GM18508 (cell line): Measurements from ENCODE around the gene DSC1.

Source experiments
- ATAC-seq: cut with Tn5 transposase; IDR thresholded peaks from one replicate; pipeline ENCODE4 v1.9.1; 2021; ENCODE audit warnings: moderate number of reproducible peaks; ENCODE audit not compliant: insufficient read depth, unreplicated experiment

DSC1 gene

GRCh38 chr18:31112804-31113203 lies 49.9 kb downstream of the DSC1 start:
- no peak for ATAC-seq

- ATAC-seq: no peak
These were observed 56.9 kb downstream of the DSC1 start for GRCh38 chr18:31105733-31106132.

GRCh38 chr18:31104444-31104843 lies 58.2 kb downstream of the DSC1 start:
- ATAC-seq: no peak

GRCh38 chr18:31103423-31103822 lies 59.2 kb downstream of the DSC1 start:
- ATAC-seq: no peak

- ATAC-seq: no peak
These were observed 59.7 kb downstream of the DSC1 start for GRCh38 chr18:31102941-31103340.

- no peak for ATAC-seq
These were observed 60.5 kb downstream of the DSC1 start, which contains the start of gene DSC2 for GRCh38 chr18:31102025-31102684. Gene DSC2 (minus strand): TSS chr18:31102421. CDS start chr18:31101971, 450 bp downstream.

GRCh38 chr18:31101183-31102024 lies 61.3 kb downstream of the DSC1 start:
- ATAC-seq: no peak

- ATAC-seq: no peak
These were observed 62.0 kb downstream of the DSC1 start for GRCh38 chr18:31100436-31101182.

GRCh38 chr18:31099450-31100230 lies 63.0 kb downstream of the DSC1 start:
- no peak for ATAC-seq

GRCh38 chr18:31098878-31099277 lies 63.8 kb downstream of the DSC1 start:
- no peak for ATAC-seq

GRCh38 chr18:31097666-31098065 lies 65.0 kb downstream of the DSC1 start:
- ATAC-seq: no peak

- ATAC-seq: no peak
These were observed 68.8 kb downstream of the DSC1 start for GRCh38 chr18:31093880-31094279.

- no peak for ATAC-seq
These were observed 69.4 kb downstream of the DSC1 start for GRCh38 chr18:31093294-31093693.

- no peak for ATAC-seq
These were observed 71.3 kb downstream of the DSC1 start for GRCh38 chr18:31091350-31091749.

GRCh38 chr18:31088532-31088931 lies 74.1 kb downstream of the DSC1 start:
- no peak for ATAC-seq

- no peak for ATAC-seq
These were observed 82.7 kb downstream of the DSC1 start for GRCh38 chr18:31079973-31080372.
